ENCODE measurements around the gene BPIFB4. TPM values are rescaled to one million over a fixed set of nuclear protein-coding genes. Genes with fewer than 3 reads are reported as not detected.

The BPIFB4 gene
- total and polyA plus RNA-seq, 2 of the 4 experiments (the other 2 are of a cell fraction), result not detected

DNA sequence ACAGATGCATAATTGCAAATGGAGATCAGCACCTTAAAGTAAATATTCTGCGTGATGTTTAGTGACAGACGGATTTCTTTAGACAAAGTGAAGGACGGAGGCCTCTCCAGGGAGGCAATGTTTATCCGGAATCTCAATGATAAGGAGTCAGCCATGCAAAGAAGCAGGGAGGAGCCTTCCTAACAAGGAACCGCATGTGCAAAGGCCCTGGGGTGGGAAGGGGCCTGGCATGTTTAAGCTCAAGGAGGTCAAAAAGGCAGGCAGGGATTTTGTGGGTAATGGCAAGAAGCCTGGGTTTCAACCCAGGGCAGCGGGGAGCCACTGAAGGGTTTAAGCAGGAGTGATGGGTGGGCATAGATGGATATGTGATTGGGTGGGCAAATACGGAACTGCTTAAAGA lies 25.1 kb upstream of the BPIFB4 start:
- no peak overlapping the region for H2AFZ ChIP-seq (replicated peaks; ENCODE audit: low read length, poor library complexity)
- intact Hi-C loops (cut with micrococcal nuclease), result no loop called here
- ATAC-seq (ENCODE audit: low read depth), result no peak
- no peak overlapping the region for H2AK5ac ChIP-seq (ENCODE audit: low read depth, low read length)
- no peak for TF ChIP-seq MXI1 (IDR thresholded peaks at IDR 0.05; ENCODE audit: borderline replicate concordance, low read depth, low read length)
- no peak for TF ChIP-seq FOS (IDR thresholded peaks at IDR 0.05; ENCODE audit: low read depth, low read length)
- TF ChIP-seq, protein P1, sequence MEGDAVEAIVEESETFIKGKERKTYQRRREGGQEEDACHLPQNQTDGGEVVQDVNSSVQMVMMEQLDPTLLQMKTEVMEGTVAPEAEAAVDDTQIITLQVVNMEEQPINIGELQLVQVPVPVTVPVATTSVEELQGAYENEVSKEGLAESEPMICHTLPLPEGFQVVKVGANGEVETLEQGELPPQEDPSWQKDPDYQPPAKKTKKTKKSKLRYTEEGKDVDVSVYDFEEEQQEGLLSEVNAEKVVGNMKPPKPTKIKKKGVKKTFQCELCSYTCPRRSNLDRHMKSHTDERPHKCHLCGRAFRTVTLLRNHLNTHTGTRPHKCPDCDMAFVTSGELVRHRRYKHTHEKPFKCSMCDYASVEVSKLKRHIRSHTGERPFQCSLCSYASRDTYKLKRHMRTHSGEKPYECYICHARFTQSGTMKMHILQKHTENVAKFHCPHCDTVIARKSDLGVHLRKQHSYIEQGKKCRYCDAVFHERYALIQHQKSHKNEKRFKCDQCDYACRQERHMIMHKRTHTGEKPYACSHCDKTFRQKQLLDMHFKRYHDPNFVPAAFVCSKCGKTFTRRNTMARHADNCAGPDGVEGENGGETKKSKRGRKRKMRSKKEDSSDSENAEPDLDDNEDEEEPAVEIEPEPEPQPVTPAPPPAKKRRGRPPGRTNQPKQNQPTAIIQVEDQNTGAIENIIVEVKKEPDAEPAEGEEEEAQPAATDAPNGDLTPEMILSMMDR (conservative IDR thresholded peaks at IDR 0.05; ENCODE audit: low read depth, low read length), result no peak
- TF ChIP-seq CEBPB (IDR thresholded peaks at IDR 0.05; ENCODE audit: low read depth, low read length), result no peak
- TF ChIP-seq, protein P2, sequence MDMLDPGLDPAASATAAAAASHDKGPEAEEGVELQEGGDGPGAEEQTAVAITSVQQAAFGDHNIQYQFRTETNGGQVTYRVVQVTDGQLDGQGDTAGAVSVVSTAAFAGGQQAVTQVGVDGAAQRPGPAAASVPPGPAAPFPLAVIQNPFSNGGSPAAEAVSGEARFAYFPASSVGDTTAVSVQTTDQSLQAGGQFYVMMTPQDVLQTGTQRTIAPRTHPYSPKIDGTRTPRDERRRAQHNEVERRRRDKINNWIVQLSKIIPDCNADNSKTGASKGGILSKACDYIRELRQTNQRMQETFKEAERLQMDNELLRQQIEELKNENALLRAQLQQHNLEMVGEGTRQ (IDR thresholded peaks at IDR 0.05; ENCODE audit: low read depth, low read length), result no peak
- no peak for TF ChIP-seq RCOR1 (IDR thresholded peaks at IDR 0.05; ENCODE audit: insufficient replicate concordance, low read length)
- no peak for TF ChIP-seq SMC3 (IDR thresholded peaks at IDR 0.05; ENCODE audit: low read depth, low read length)
- no peak for TF ChIP-seq RFX5 (IDR thresholded peaks at IDR 0.05; ENCODE audit: low read depth, low read length)
- TF ChIP-seq, protein P3, sequence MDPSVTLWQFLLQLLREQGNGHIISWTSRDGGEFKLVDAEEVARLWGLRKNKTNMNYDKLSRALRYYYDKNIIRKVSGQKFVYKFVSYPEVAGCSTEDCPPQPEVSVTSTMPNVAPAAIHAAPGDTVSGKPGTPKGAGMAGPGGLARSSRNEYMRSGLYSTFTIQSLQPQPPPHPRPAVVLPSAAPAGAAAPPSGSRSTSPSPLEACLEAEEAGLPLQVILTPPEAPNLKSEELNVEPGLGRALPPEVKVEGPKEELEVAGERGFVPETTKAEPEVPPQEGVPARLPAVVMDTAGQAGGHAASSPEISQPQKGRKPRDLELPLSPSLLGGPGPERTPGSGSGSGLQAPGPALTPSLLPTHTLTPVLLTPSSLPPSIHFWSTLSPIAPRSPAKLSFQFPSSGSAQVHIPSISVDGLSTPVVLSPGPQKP (IDR thresholded peaks at IDR 0.05; ENCODE audit: borderline replicate concordance, low read depth, low read length), result no peak
- TF ChIP-seq BHLHE40 (IDR thresholded peaks at IDR 0.05; ENCODE audit: low read depth, low read length), result no peak
- TF ChIP-seq RAD21 (IDR thresholded peaks at IDR 0.05; ENCODE audit: low read length), result no peak
- no peak for TF ChIP-seq POLR2A (IDR thresholded peaks at IDR 0.05; ENCODE audit: low read depth, low read length)
- TF ChIP-seq CHD1 (IDR thresholded peaks at IDR 0.05; ENCODE audit: low read depth, low read length), result no peak
- TF ChIP-seq MAFK (IDR thresholded peaks at IDR 0.05; ENCODE audit: low read depth, low read length), result no peak
- no peak for TF ChIP-seq MAZ (IDR thresholded peaks at IDR 0.05; ENCODE audit: borderline replicate concordance, low read depth, low read length)
- TF ChIP-seq NFE2L2 (IDR thresholded peaks at IDR 0.05; ENCODE audit: low read depth, low read length), result no peak
- no peak overlapping the region for H4K8ac ChIP-seq (ENCODE audit: low read depth in 2 of 2, low read length in 2 of 2)
- POLR2A ChIA-PET (ENCODE audit: unreplicated experiment), result no interaction called here
- no peak overlapping the region for H3K14ac ChIP-seq (replicated peaks; ENCODE audit: low read depth, low read length)
- no peaks in the 10 kb centered on the region for H3K4me1 ChIP-seq (ENCODE audit: control insufficient read depth, insufficient read depth, low read length)
- no peak overlapping the region for H2BK20ac ChIP-seq (ENCODE audit: low read depth, low read length)
- no peak overlapping the region for H3K56ac ChIP-seq (ENCODE audit: extremely low read depth, insufficient read depth, low read length)
- H3K9me1 ChIP-seq (ENCODE audit: insufficient read depth, low read length), result no peaks in the 10 kb centered on the region
- no peaks in the 10 kb centered on the region for H4K20me1 ChIP-seq (ENCODE audit: insufficient read depth, low read length)
- no peak overlapping the region for H3K27ac ChIP-seq (ENCODE audit: insufficient read depth, low read length)
- H3K18ac ChIP-seq (ENCODE audit: low read depth, low read length), result no peak overlapping the region
- BruUV-seq (replicated peaks), result no TSS peak
- H3K36me3 ChIP-seq (ENCODE audit: control insufficient read depth, insufficient read depth, low read length), result no peaks in the 10 kb centered on the region
- no peak overlapping the region for H2AK9ac ChIP-seq (replicated peaks; ENCODE audit: low read depth, low read length, poor library complexity)
- H3K79me1 ChIP-seq (ENCODE audit: low read depth in 1 of 2, low read length in 2 of 2), result no peaks in the 10 kb centered on the region
- H3K4me2 ChIP-seq (ENCODE audit: low read depth, low read length), result no peak overlapping the region
- 67% methylated on average over 4 of the region's 7 CpGs; no CpG with 5 or more reads in 1 of the 2 experiments for WGBS, 2 experiments (ENCODE audit: extremely low coverage in 2 of 2, insufficient read length in 1 of 2)
- DNase-seq, result no peak
- no peaks in the 10 kb centered on the region for H3K9me3 ChIP-seq (ENCODE audit: control insufficient read depth, insufficient read depth, low read length)
- H3K4me3 ChIP-seq (ENCODE audit: insufficient read depth, low read depth, low read length), result no peak overlapping the region
- CTCF ChIA-PET, result no interaction called here
- no peak overlapping the region for H2BK5ac ChIP-seq (ENCODE audit: low read depth, low read length, poor library complexity, severe bottlenecking)
- dilution Hi-C loops (cut with HindIII; ENCODE audit: low sequenced_read_pairs, unreplicated experiment), result no loop called here
- peaks cover 4% of the 10 kb centered on the region; the same call in 1 of the 2 replicates for H3K27me3 ChIP-seq (ENCODE audit: control insufficient read depth, insufficient read depth, low read length)
- H4K5ac ChIP-seq (ENCODE audit: low read depth, low read length), result no peak overlapping the region
- H3K9ac ChIP-seq (ENCODE audit: low read depth, low read length), result no peak overlapping the region
- H2BK120ac ChIP-seq (ENCODE audit: low read depth, low read length), result no peak overlapping the region
- in situ Hi-C loops (cut with MboI; ENCODE audit: low sequenced_read_pairs), result no loop called here
- H3K23ac ChIP-seq (ENCODE audit: low read depth, low read length), result no peak overlapping the region
- no peak overlapping the region for H4K91ac ChIP-seq (ENCODE audit: insufficient read depth, low read depth, low read length)
- H2BK15ac ChIP-seq (ENCODE audit: low read depth, low read length), result no peak overlapping the region
- no peak overlapping the region for H3K4ac ChIP-seq (ENCODE audit: low read depth, low read length)

Data from IMR-90 (cell line).